Mesodermal cell (in vitro differentiated cells): ENCODE results near the gene CSNK2B.

Experiments
- H3K27ac ChIP-seq: 2 replicates; pipeline ENCODE4 v1.7.0; 2013; ENCODE audit warnings: mild to moderate bottlenecking, low read depth, low read length, moderate library complexity; ENCODE audit not compliant: severe bottlenecking
- H3K36me3 ChIP-seq: 2 replicates; pipeline ENCODE4 v1.7.1; 2013; ENCODE audit warnings: mild to moderate bottlenecking, low read length, moderate library complexity; ENCODE audit not compliant: control insufficient read depth, insufficient read depth
- H3K4me1 ChIP-seq: one replicate; pipeline ENCODE4 v1.7.1; 2013; ENCODE audit warnings: mild to moderate bottlenecking, low read length; ENCODE audit not compliant: insufficient read depth, control insufficient read depth, poor library complexity, severe bottlenecking
- H3K4me3 ChIP-seq: 2 replicates; pipeline ENCODE4 v1.7.0; 2013; ENCODE audit warnings: low read length, control low read depth, mild to moderate bottlenecking; ENCODE audit not compliant: insufficient read depth, poor library complexity, severe bottlenecking; ENCODE audit errors: extremely low read depth
- H3K9me3 ChIP-seq: 2 replicates; pipeline ENCODE4 v1.7.1; 2013; ENCODE audit warnings: mild to moderate bottlenecking, low read length, moderate library complexity; ENCODE audit not compliant: control insufficient read depth
- WGBS, 2 experiments: methylation state at CpG; one replicate each; pipeline ENCODE4 v1.1.5; 2013; ENCODE audit warnings: missing lambda C conversion rate in 2 of 2; ENCODE audit not compliant: insufficient coverage in 2 of 2; 5-methylcytosine and 5-hydroxymethylcytosine counted together

CSNK2B gene

GRCh38 chr6:31636698-31637596, 28.9 kb upstream of the CSNK2B start:
- no peak overlapping the region for H3K4me3 ChIP-seq
- 87 to 92% methylated on average over 15 to 22 of the region's 27 CpGs for WGBS, 2 experiments
- H3K4me1 ChIP-seq: no peaks in the 10 kb centered on the region
- H3K36me3 ChIP-seq: peaks cover 99% of the 10 kb centered on the region
- no peaks in the 10 kb centered on the region for H3K9me3 ChIP-seq
- no peak overlapping the region for H3K27ac ChIP-seq

- H3K27ac ChIP-seq: no peak overlapping the region
Observed at GRCh38 chr6:31639043-31639442, 26.8 kb upstream of the CSNK2B start.

GRCh38 chr6:31639449-31639861, 26.4 kb upstream of the CSNK2B start:
- no peaks in the 10 kb centered on the region for H3K4me1 ChIP-seq
- 93 to 95% methylated on average over 7 of the region's 10 CpGs for WGBS, 2 experiments
- H3K36me3 ChIP-seq: peaks cover 97% of the 10 kb centered on the region
- no peak overlapping the region for H3K4me3 ChIP-seq
- peak overlapping the region; percentile 2 for H3K27ac ChIP-seq
- H3K9me3 ChIP-seq: no peaks in the 10 kb centered on the region

More at GRCh38 chr6:31639043-31639442, 26.8 kb upstream of the CSNK2B start:
- peaks cover 97% of the 10 kb centered on the region for H3K36me3 ChIP-seq
- 93 to 97% methylated on average over 7 to 8 of the region's 9 CpGs for WGBS, 2 experiments
- no peak overlapping the region for H3K4me3 ChIP-seq
- H3K9me3 ChIP-seq: no peaks in the 10 kb centered on the region
- no peaks in the 10 kb centered on the region for H3K4me1 ChIP-seq

- no peak overlapping the region for H3K4me3 ChIP-seq
- H3K27ac ChIP-seq: no peak overlapping the region
- H3K36me3 ChIP-seq: peaks cover 97% of the 10 kb centered on the region
- no peaks in the 10 kb centered on the region for H3K9me3 ChIP-seq
- 96 to 98% methylated on average over 3 of the region's 6 CpGs for WGBS, 2 experiments
- H3K4me1 ChIP-seq: no peaks in the 10 kb centered on the region
Observed at GRCh38 chr6:31640612-31641011, 25.3 kb upstream of the CSNK2B start.

DNA sequence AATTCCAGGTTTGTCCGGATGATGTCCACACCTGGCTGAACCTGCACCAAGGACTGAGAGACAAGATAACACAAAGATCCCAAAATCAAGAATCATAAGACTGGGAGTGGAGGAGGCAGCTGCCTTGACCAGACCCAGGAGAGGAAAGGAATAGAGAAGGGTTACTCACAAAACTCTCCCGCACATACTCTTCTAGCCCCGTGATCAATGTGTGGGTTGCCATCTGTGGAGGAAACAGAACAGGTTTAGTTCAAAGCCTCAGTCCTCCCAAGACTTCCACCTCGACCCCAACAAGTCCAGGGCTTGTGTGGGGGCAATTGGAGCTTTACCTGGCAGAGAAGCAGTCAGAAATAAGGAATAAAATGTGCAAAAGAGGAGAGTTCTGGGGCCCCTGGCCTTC, 24.5 kb upstream of the CSNK2B start:
- 80 to 100% methylated on average over 1 to 2 of the region's 4 CpGs for WGBS, 2 experiments
- Histone ChIP-seq H3K4me1 (no peaks in the 10 kb centered on the region), H3K27ac (no peak overlapping the region), H3K9me3 (no peaks in the 10 kb centered on the region), H3K36me3 (peaks cover 97% of the 10 kb centered on the region), H3K4me3 (no peak overlapping the region)

GRCh38 chr6:31642798-31643570, 22.9 kb upstream of the CSNK2B start:
- Histone ChIP-seq H3K27ac (no peak overlapping the region), H3K9me3 (no peaks in the 10 kb centered on the region), H3K4me3 (no peak overlapping the region), H3K4me1 (no peaks in the 10 kb centered on the region), H3K36me3 (peaks cover 96% of the 10 kb centered on the region)
- WGBS, 2 experiments: 90 to 95% methylated on average over 3 to 5 of the region's 6 CpGs

- Histone ChIP-seq H3K4me3 (no peak overlapping the region), H3K9me3 (no peaks in the 10 kb centered on the region), H3K27ac (no peak overlapping the region), H3K36me3 (peaks cover 96% of the 10 kb centered on the region), H3K4me1 (no peaks in the 10 kb centered on the region)
- 94 to 98% methylated on average over 7 to 11 of the region's 17 CpGs for WGBS, 2 experiments
Observed at GRCh38 chr6:31643818-31644454, 21.9 kb upstream of the CSNK2B start.

GRCh38 chr6:31645325-31645724, 20.6 kb upstream of the CSNK2B start:
- H3K9me3 ChIP-seq: no peaks in the 10 kb centered on the region

GRCh38 chr6:31651602-31652191, 14.2 kb upstream of the CSNK2B start:
- peaks cover 11% of the 10 kb centered on the region for H3K4me1 ChIP-seq
- 3 to 7% methylated on average over 17 to 20 of the region's 29 CpGs for WGBS, 2 experiments

More at GRCh38 chr6:31645325-31645724, 20.6 kb upstream of the CSNK2B start:
- no peaks in the 10 kb centered on the region for H3K4me1 ChIP-seq
- H3K27ac ChIP-seq: no peak overlapping the region
- no peak overlapping the region for H3K4me3 ChIP-seq
- WGBS, 2 experiments: 94 to 97% methylated on average over 8 of the region's 9 CpGs
- H3K36me3 ChIP-seq: peaks cover 96% of the 10 kb centered on the region

More at GRCh38 chr6:31651602-31652191, 14.2 kb upstream of the CSNK2B start:
- Histone ChIP-seq H3K9me3 (no peaks in the 10 kb centered on the region), H3K36me3 (peaks cover 48% of the 10 kb centered on the region), H3K4me3 (peak overlapping the region; percentile 92), H3K27ac (peak overlapping the region; percentile 99)
